ENCODE results near the gene ANKRD36B.
"Not testable (repeated sequence)": the region's sequence is repeated elsewhere in the genome, so short reads cannot be mapped to it uniquely, and the experiment has no call there.

The ANKRD36B gene

GRCh38 chr2:97590515-97591394 lies 1.1 kb upstream of the ANKRD36B start:
- not testable (repeated sequence) for H2AK5ac ChIP-seq (ENCODE audit: low read length); H2BK15ac ChIP-seq (replicated peaks; ENCODE audit: low read depth); H3K27me3 ChIP-seq (ENCODE audit: insufficient read depth, low read length, poor library complexity); H2BK120ac ChIP-seq (ENCODE audit: low read depth, low read length); H4K8ac ChIP-seq (ENCODE audit: low read depth, low read length); H3K4ac ChIP-seq (ENCODE audit: low read depth, low read length); H3K4me3 ChIP-seq (ENCODE audit: low read length); H3K79me2 ChIP-seq (ENCODE audit: control insufficient read depth, insufficient read depth, low read length); H3K23ac ChIP-seq (ENCODE audit: low read length); H3K4me1 ChIP-seq (ENCODE audit: control insufficient read depth, low read depth, low read length); H3K36me3 ChIP-seq (ENCODE audit: control insufficient read depth, insufficient read depth, low read length); H3K18ac ChIP-seq (ENCODE audit: low read length); H3K79me1 ChIP-seq (ENCODE audit: low read length); H2BK5ac ChIP-seq (ENCODE audit: low read length); H4K5ac ChIP-seq (ENCODE audit: low read length)
- peak overlapping the region; percentile 57 for H3K4me2 ChIP-seq (ENCODE audit: low read length)
- no CpG with 5 or more reads among the region's 33 CpGs for WGBS (ENCODE audit: extremely low coverage, insufficient coverage, low lambda C conversion rate)
- peak overlapping the region; percentile 81 for H3K9ac ChIP-seq (ENCODE audit: low read length)
- H3K27ac ChIP-seq (ENCODE audit: low read depth, low read length), result peak overlapping the region; percentile 70
- DNase-seq, result peak; percentile 89
- H3K56ac ChIP-seq (ENCODE audit: low read length), result peak overlapping the region; percentile 90

- H3K27me3 ChIP-seq (ENCODE audit: insufficient read depth, low read length, poor library complexity); H2BK120ac ChIP-seq (ENCODE audit: low read depth, low read length); H3K79me2 ChIP-seq (ENCODE audit: control insufficient read depth, insufficient read depth, low read length); H4K8ac ChIP-seq (ENCODE audit: low read depth, low read length); H3K4me3 ChIP-seq (ENCODE audit: low read length); H3K4me1 ChIP-seq (ENCODE audit: control insufficient read depth, low read depth, low read length); H3K23ac ChIP-seq (ENCODE audit: low read length); H3K27ac ChIP-seq (ENCODE audit: low read depth, low read length); H2AK5ac ChIP-seq (ENCODE audit: low read length); H4K5ac ChIP-seq (ENCODE audit: low read length); H3K4me2 ChIP-seq (ENCODE audit: low read length); H2BK5ac ChIP-seq (ENCODE audit: low read length); H3K36me3 ChIP-seq (ENCODE audit: control insufficient read depth, insufficient read depth, low read length); H3K18ac ChIP-seq (ENCODE audit: low read length); H3K79me1 ChIP-seq (ENCODE audit: low read length); H2BK15ac ChIP-seq (replicated peaks; ENCODE audit: low read depth); DNase-seq; H3K4ac ChIP-seq (ENCODE audit: low read depth, low read length): not testable (repeated sequence)
- Histone ChIP-seq H3K9ac (ENCODE audit: low read length) (peak overlapping the region; percentile 24), H3K56ac (ENCODE audit: low read length) (peak overlapping the region; percentile 34)
- whole genome bisulfite sequencing (ENCODE audit: extremely low coverage, insufficient coverage, low lambda C conversion rate), result no CpG with 5 or more reads among the region's 14 CpGs
Measured at GRCh38 chr2:97589257-97589597, 450 bp downstream of the ANKRD36B start.

GRCh38 chr2:97565674-97566073 lies 24.0 kb downstream of the ANKRD36B start:
- H3K27me3 ChIP-seq (ENCODE audit: insufficient read depth, low read length, poor library complexity), result not testable (repeated sequence)

GRCh38 chr2:97552406-97552805 lies 37.3 kb downstream of the ANKRD36B start:
- H3K9ac ChIP-seq (ENCODE audit: low read length); H3K27ac ChIP-seq (ENCODE audit: low read depth, low read length); DNase-seq; H2BK15ac ChIP-seq (replicated peaks; ENCODE audit: low read depth); H3K36me3 ChIP-seq (ENCODE audit: control insufficient read depth, insufficient read depth, low read length); H2BK120ac ChIP-seq (ENCODE audit: low read depth, low read length); H3K23ac ChIP-seq (ENCODE audit: low read length); H2AK5ac ChIP-seq (ENCODE audit: low read length); H3K4me3 ChIP-seq (ENCODE audit: low read length); H3K4ac ChIP-seq (ENCODE audit: low read depth, low read length); H4K5ac ChIP-seq (ENCODE audit: low read length); H3K79me1 ChIP-seq (ENCODE audit: low read length); H3K79me2 ChIP-seq (ENCODE audit: control insufficient read depth, insufficient read depth, low read length); H3K27me3 ChIP-seq (ENCODE audit: insufficient read depth, low read length, poor library complexity); H3K4me2 ChIP-seq (ENCODE audit: low read length); H2BK5ac ChIP-seq (ENCODE audit: low read length); H3K18ac ChIP-seq (ENCODE audit: low read length); H4K8ac ChIP-seq (ENCODE audit: low read depth, low read length); H3K4me1 ChIP-seq (ENCODE audit: control insufficient read depth, low read depth, low read length); H3K56ac ChIP-seq (ENCODE audit: low read length): not testable (repeated sequence)
- no CpG with 5 or more reads among the region's 3 CpGs for WGBS (ENCODE audit: extremely low coverage, insufficient coverage, low lambda C conversion rate)

More at GRCh38 chr2:97565674-97566073, 24.0 kb downstream of the ANKRD36B start:
- not testable (repeated sequence) for H3K23ac ChIP-seq (ENCODE audit: low read length); H3K4me2 ChIP-seq (ENCODE audit: low read length); H3K18ac ChIP-seq (ENCODE audit: low read length); H2BK5ac ChIP-seq (ENCODE audit: low read length); H2BK15ac ChIP-seq (replicated peaks; ENCODE audit: low read depth); H3K27ac ChIP-seq (ENCODE audit: low read depth, low read length); H3K4me3 ChIP-seq (ENCODE audit: low read length); H3K4me1 ChIP-seq (ENCODE audit: control insufficient read depth, low read depth, low read length); H4K5ac ChIP-seq (ENCODE audit: low read length); H3K79me2 ChIP-seq (ENCODE audit: control insufficient read depth, insufficient read depth, low read length); H2AK5ac ChIP-seq (ENCODE audit: low read length); H3K56ac ChIP-seq (ENCODE audit: low read length); DNase-seq; H3K36me3 ChIP-seq (ENCODE audit: control insufficient read depth, insufficient read depth, low read length); H3K9ac ChIP-seq (ENCODE audit: low read length); H3K4ac ChIP-seq (ENCODE audit: low read depth, low read length); H4K8ac ChIP-seq (ENCODE audit: low read depth, low read length); H2BK120ac ChIP-seq (ENCODE audit: low read depth, low read length); H3K79me1 ChIP-seq (ENCODE audit: low read length)
- no CpG with 5 or more reads among the region's 3 CpGs for WGBS (ENCODE audit: extremely low coverage, insufficient coverage, low lambda C conversion rate)

- not testable (repeated sequence) for H3K79me1 ChIP-seq (ENCODE audit: low read length); H3K27me3 ChIP-seq (ENCODE audit: insufficient read depth, low read length, poor library complexity); H4K8ac ChIP-seq (ENCODE audit: low read depth, low read length); DNase-seq; H3K56ac ChIP-seq (ENCODE audit: low read length); H4K5ac ChIP-seq (ENCODE audit: low read length); H2BK5ac ChIP-seq (ENCODE audit: low read length); H3K27ac ChIP-seq (ENCODE audit: low read depth, low read length); H3K4ac ChIP-seq (ENCODE audit: low read depth, low read length); H3K9ac ChIP-seq (ENCODE audit: low read length); H3K4me3 ChIP-seq (ENCODE audit: low read length); H3K36me3 ChIP-seq (ENCODE audit: control insufficient read depth, insufficient read depth, low read length); H2BK15ac ChIP-seq (replicated peaks; ENCODE audit: low read depth); H3K4me2 ChIP-seq (ENCODE audit: low read length); H2AK5ac ChIP-seq (ENCODE audit: low read length); H3K79me2 ChIP-seq (ENCODE audit: control insufficient read depth, insufficient read depth, low read length); H3K4me1 ChIP-seq (ENCODE audit: control insufficient read depth, low read depth, low read length); H3K23ac ChIP-seq (ENCODE audit: low read length); H2BK120ac ChIP-seq (ENCODE audit: low read depth, low read length); H3K18ac ChIP-seq (ENCODE audit: low read length)
- WGBS (ENCODE audit: extremely low coverage, insufficient coverage, low lambda C conversion rate), result no CpG with 5 or more reads among the region's 1 CpG
Measured at GRCh38 chr2:97550498-97550897, 39.2 kb downstream of the ANKRD36B start.

GRCh38 chr2:97549058-97549457 lies 40.6 kb downstream of the ANKRD36B start:
- not testable (repeated sequence) for H3K36me3 ChIP-seq (ENCODE audit: control insufficient read depth, insufficient read depth, low read length); H3K4me3 ChIP-seq (ENCODE audit: low read length); H4K5ac ChIP-seq (ENCODE audit: low read length); H3K4me1 ChIP-seq (ENCODE audit: control insufficient read depth, low read depth, low read length); H2BK15ac ChIP-seq (replicated peaks; ENCODE audit: low read depth); H4K8ac ChIP-seq (ENCODE audit: low read depth, low read length); H3K23ac ChIP-seq (ENCODE audit: low read length); H3K27me3 ChIP-seq (ENCODE audit: insufficient read depth, low read length, poor library complexity); H2AK5ac ChIP-seq (ENCODE audit: low read length); H3K4ac ChIP-seq (ENCODE audit: low read depth, low read length); H3K4me2 ChIP-seq (ENCODE audit: low read length); H3K56ac ChIP-seq (ENCODE audit: low read length); DNase-seq; H3K79me2 ChIP-seq (ENCODE audit: control insufficient read depth, insufficient read depth, low read length); H2BK5ac ChIP-seq (ENCODE audit: low read length); H3K9ac ChIP-seq (ENCODE audit: low read length); H3K18ac ChIP-seq (ENCODE audit: low read length); H2BK120ac ChIP-seq (ENCODE audit: low read depth, low read length); H3K27ac ChIP-seq (ENCODE audit: low read depth, low read length); H3K79me1 ChIP-seq (ENCODE audit: low read length)
- WGBS (ENCODE audit: extremely low coverage, insufficient coverage, low lambda C conversion rate), result no CpG with 5 or more reads among the region's 5 CpGs

All from mesendoderm (in vitro differentiated cells).